Measurements from ENCODE around the gene TMIGD3. TPM values are rescaled to one million over a fixed set of nuclear protein-coding genes. Genes with fewer than 3 reads are reported as not detected.

Gene TMIGD3
- total RNA-seq, 2 experiments from 2014 or later: not detected

DNA sequence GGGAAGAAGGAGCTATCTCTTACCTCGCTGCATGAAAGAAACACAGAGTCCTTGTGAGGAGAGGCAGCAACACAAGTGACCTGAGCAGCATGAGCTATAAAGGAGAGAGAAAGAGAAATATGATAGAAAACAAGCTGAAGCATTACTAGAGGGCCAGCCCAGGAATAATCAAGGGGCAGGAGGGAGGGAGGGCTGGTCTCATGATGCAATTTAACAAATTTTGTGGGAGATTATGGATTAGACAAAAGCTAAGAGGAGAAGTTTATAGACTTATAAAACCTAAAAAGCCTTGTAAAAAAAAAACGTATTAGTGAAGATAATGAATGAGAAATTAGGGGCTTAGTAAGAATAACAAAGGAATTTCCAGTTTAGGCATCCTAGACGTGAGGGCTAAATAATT lies 59.4 kb downstream of the TMIGD3 start:
- POLR2A ChIA-PET: no interaction called here
- intact Hi-C loops (cut with DNase I, micrococcal nuclease): loop anchor here in 1 of 2 experiments (10.0 kb wide), 2 partner anchors 99 to 1409 kb away; partner anchors contain the start of gene STRIP1
- Mint-ChIP-seq H3K9me3 (no peaks in the 10 kb centered on the region), H3K36me3 (ENCODE audit: low read depth) (peaks cover 97% of the 10 kb centered on the region), H3K4me1 (ENCODE audit: low read depth) (peaks cover 74% of the 10 kb centered on the region), H3K27ac (peak overlapping the region; percentile 48), H3K27me3 (no peaks in the 10 kb centered on the region), H3K4me3 (no peak overlapping the region)
- peaks cover 26% of the 10 kb centered on the region for H3K4me1 ChIP-seq (ENCODE audit: insufficient read depth, low read length)
- peaks cover 70% of the 10 kb centered on the region for H3K36me3 ChIP-seq (ENCODE audit: insufficient read depth, low read length)
- no peak for DNase-seq
- CTCF ChIA-PET: no interaction called here
- no peaks in the 10 kb centered on the region for H3K9me3 ChIP-seq (ENCODE audit: control insufficient read depth in 1 of 2, insufficient read depth in 1 of 2, low read length in 2 of 2)
- TF ChIP-seq, protein P1, sequence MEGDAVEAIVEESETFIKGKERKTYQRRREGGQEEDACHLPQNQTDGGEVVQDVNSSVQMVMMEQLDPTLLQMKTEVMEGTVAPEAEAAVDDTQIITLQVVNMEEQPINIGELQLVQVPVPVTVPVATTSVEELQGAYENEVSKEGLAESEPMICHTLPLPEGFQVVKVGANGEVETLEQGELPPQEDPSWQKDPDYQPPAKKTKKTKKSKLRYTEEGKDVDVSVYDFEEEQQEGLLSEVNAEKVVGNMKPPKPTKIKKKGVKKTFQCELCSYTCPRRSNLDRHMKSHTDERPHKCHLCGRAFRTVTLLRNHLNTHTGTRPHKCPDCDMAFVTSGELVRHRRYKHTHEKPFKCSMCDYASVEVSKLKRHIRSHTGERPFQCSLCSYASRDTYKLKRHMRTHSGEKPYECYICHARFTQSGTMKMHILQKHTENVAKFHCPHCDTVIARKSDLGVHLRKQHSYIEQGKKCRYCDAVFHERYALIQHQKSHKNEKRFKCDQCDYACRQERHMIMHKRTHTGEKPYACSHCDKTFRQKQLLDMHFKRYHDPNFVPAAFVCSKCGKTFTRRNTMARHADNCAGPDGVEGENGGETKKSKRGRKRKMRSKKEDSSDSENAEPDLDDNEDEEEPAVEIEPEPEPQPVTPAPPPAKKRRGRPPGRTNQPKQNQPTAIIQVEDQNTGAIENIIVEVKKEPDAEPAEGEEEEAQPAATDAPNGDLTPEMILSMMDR (IDR thresholded peaks at IDR 0.05): no peak
- no peak for ATAC-seq (ENCODE audit: poor library complexity)
- H3K27ac ChIP-seq (ENCODE audit: low read depth in 1 of 2, low read length in 2 of 2): no peak overlapping the region
- H3K4me3 ChIP-seq (ENCODE audit: low read length): no peak overlapping the region
- H3K27me3 ChIP-seq (ENCODE audit: control insufficient read depth in 1 of 2, insufficient read depth in 2 of 2, low read length in 2 of 2): no peaks in the 10 kb centered on the region

DNA sequence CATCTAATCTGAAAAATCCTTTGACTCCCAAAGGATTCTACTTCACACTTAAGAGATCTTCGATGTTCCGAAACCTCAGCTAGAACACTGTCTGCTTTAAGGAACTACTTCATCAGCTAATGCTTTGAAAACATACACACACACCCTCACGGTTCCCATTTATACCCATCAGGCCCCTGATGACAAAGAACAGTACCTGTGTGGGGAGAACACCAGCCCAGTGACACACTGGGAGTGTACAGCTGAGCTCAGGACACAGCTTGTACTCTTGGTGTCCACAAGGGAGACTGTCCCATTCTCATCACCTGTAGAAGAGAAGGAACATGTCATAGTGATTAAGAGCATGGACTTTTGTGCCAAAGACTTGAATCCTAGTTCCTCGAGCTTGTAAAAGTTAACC lies 61.0 kb downstream of the TMIGD3 start:
- intact Hi-C loops (cut with DNase I, micrococcal nuclease): loop anchor here in 1 of 2 experiments (10.0 kb wide), 2 partner anchors 98 to 1408 kb away; partner anchors contain the start of gene STRIP1
- DNase-seq: no peak
- Histone ChIP-seq H3K4me3 (ENCODE audit: low read length) (no peak overlapping the region), H3K27ac (ENCODE audit: low read depth in 1 of 2, low read length in 2 of 2) (no peak overlapping the region), H3K36me3 (ENCODE audit: insufficient read depth, low read length) (peaks cover 82% of the 10 kb centered on the region), H3K9me3 (ENCODE audit: control insufficient read depth in 1 of 2, insufficient read depth in 1 of 2, low read length in 2 of 2) (no peaks in the 10 kb centered on the region), H3K4me1 (ENCODE audit: insufficient read depth, low read length) (peaks cover 20% of the 10 kb centered on the region), H3K27me3 (ENCODE audit: control insufficient read depth in 1 of 2, insufficient read depth in 2 of 2, low read length in 2 of 2) (no peaks in the 10 kb centered on the region)
- H3K27ac Mint-ChIP-seq: peak overlapping the region; percentile 84
- TF ChIP-seq, protein P1 (IDR thresholded peaks at IDR 0.05): no peak
- peaks cover 61% of the 10 kb centered on the region for H3K4me1 Mint-ChIP-seq (ENCODE audit: low read depth)
- no peak for ATAC-seq (ENCODE audit: poor library complexity)
- no peak overlapping the region for H3K4me3 Mint-ChIP-seq
- H3K9me3 Mint-ChIP-seq: no peaks in the 10 kb centered on the region
- POLR2A ChIA-PET: interaction anchor here (0.9 to 1.2 kb wide), 3 partner anchors 9 to 66 kb away, joined by 3 to 5 read pairs (median 5); no protein-coding TSS in a partner anchor
- peaks cover 99% of the 10 kb centered on the region for H3K36me3 Mint-ChIP-seq (ENCODE audit: low read depth)
- CTCF ChIA-PET: interaction anchor here (1.4 kb wide), 1 partner anchor 220 kb away, joined by 5 read pairs; no protein-coding TSS in a partner anchor
- H3K27me3 Mint-ChIP-seq: no peaks in the 10 kb centered on the region

DNA sequence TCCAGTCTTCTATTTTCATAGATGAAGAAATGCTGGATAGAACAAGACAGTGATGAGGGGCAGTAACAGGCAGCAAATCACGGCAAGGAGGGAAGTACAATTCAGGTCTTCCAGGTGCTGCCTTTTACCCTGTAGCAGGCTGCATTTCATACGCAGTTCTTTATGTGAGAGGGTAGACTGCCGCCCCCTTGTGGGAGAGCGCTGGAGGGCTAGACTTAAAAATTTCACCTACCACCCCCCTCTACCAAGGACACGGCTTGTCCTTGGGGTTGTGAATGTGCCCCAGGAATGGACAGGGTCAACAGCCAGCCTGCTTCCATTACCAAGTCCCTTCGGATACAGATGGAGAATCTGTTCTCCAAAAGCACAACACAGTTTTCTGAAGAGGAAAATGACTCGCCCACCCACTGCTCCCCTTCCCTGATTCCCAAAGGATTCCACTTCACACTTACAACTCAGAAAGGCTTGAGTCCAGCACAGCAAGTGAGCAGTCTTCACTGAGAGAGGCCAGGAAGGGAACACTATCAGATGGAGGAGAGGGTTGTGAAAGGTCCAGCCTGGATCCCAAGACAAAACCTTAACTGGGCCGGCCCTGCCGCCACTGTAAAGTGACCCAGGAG lies 61.8 kb downstream of the TMIGD3 start:
- H3K36me3 ChIP-seq (ENCODE audit: insufficient read depth, low read length): peaks cover 85% of the 10 kb centered on the region
- TF ChIP-seq, protein P1 (IDR thresholded peaks at IDR 0.05): peak; percentile 80
- Mint-ChIP-seq H3K9me3 (no peaks in the 10 kb centered on the region), H3K27me3 (no peaks in the 10 kb centered on the region), H3K4me3 (no peak overlapping the region), H3K27ac (peak overlapping the region; percentile 84), H3K36me3 (ENCODE audit: low read depth) (peaks cover 99% of the 10 kb centered on the region), H3K4me1 (ENCODE audit: low read depth) (peaks cover 54% of the 10 kb centered on the region)
- POLR2A ChIA-PET: interaction anchor here (0.6 to 1.2 kb wide), 4 partner anchors 8 to 298 kb away, joined by 3 to 5 read pairs (median 4); partner anchors contain the start of gene INKA2
- intact Hi-C loops (cut with DNase I, micrococcal nuclease): loop anchor here (1.0 to 10.0 kb wide), 5 partner anchors 97 to 1407 kb away; partner anchors contain the start of gene STRIP1 (in 1 of the 2)
- ATAC-seq (ENCODE audit: poor library complexity) (peak; percentile 98), DNase-seq (peak; percentile 58 to 83 (median 70))
- H3K9me3 ChIP-seq (ENCODE audit: control insufficient read depth in 1 of 2, insufficient read depth in 1 of 2, low read length in 2 of 2): no peaks in the 10 kb centered on the region
- no peaks in the 10 kb centered on the region for H3K27me3 ChIP-seq (ENCODE audit: control insufficient read depth in 1 of 2, insufficient read depth in 2 of 2, low read length in 2 of 2)
- no peak overlapping the region for H3K4me3 ChIP-seq (ENCODE audit: low read length)
- CTCF ChIA-PET: interaction anchor here (0.7 to 1.4 kb wide), 2 partner anchors 66 to 219 kb away, joined by 4 to 5 read pairs; no protein-coding TSS in a partner anchor
- H3K4me1 ChIP-seq (ENCODE audit: insufficient read depth, low read length): peaks cover 14% of the 10 kb centered on the region
- H3K27ac ChIP-seq (ENCODE audit: low read depth in 1 of 2, low read length in 2 of 2): no peak overlapping the region

Data from CD4-positive, alpha-beta T cell (primary cell).